SIG-M5 treated with dmso at 0.1 percent for 504 hours (cell line): ENCODE data around the gene SLC6A3.
A peak's percentile ranks its signal among the peaks of the same experiment; 100 is the strongest.

Experiments
- DNase-seq: peaks from one replicate; lab custom pipeline; 2025; ENCODE audit not compliant: unreplicated experiment; lab: John Stamatoyannopoulos, UW

SLC6A3 gene

DNA sequence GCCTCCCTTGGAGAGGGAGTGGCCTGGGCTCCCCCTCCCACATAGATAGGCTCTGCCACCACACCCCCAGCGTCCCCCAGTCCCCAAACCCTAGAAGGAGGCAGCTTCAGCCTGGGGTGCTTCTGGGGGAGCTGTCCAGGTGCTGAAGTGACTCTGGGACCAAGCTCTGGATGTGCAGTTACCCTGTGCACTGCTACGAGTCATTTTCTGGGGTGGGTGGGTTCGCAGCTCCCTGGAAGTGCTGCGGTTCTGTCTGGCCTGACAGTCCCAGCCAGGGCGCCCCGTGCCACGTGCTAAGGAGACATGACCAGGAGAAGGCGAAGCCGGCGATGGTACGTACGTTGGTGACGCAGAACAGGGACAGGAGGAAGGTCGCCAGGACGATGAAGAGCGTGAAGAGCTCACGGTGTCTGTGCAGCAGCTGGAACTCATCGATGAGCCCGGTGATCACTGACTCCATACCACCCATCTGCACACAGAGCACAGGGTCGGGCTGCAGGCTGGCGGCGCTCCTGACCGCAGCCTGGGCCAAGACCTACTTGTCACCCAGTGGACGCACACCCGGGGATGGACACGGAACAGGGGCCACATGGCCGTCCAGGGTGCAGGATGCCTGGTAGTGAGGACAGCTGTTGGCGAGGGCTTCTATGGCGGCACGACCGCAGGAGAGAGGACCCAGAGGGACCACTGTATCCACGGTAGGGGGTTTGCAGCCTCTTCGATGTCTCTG, 35.7 kb downstream of the SLC6A3 start:
- peak; percentile 42 for DNase-seq

DNA sequence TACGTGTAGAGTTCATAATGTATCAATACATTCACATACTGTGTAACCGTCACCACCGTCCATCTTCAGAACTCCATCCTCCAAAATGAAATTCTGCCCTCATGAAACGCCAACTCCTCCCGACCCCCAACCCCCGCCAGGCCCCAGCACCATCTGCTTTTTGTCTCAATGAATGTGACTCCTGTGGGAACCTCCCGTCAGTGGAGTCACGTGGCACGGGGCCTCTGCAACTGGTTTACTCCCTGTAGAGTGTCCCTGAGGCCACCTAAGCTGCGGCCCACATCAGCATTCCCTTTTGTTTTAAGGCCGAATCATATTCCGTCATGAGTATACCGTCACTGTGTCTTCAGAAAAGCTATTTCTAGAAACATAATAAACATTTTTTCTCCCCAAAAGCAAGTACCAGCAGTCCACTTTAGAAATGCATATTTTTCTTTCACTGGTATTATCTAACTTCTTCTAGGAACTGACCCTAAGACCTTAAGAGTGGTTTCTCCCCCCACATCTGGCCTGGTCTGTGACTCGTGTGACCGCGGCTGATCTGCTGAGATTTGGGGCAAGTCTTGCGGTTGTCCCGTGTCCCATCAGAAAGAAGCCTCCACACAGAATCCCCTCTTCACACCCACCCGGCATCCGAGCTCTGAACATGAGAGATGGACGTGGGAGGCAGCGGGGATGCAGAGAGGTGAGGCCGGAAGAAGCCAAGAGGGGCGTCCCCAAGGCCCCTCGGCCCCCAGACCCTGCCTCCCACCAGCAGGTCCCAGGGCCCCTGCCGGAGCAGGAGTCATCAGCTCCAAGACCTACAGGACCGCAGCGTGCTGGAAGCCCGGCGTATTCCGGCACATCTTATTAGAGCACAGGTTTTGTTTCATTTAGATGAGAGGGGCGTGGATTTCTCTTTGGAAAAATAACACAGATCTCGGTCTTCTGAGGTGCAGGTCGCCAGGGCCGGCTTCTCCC, 38.3 kb downstream of the SLC6A3 start:
- no peak for DNase-seq

DNA sequence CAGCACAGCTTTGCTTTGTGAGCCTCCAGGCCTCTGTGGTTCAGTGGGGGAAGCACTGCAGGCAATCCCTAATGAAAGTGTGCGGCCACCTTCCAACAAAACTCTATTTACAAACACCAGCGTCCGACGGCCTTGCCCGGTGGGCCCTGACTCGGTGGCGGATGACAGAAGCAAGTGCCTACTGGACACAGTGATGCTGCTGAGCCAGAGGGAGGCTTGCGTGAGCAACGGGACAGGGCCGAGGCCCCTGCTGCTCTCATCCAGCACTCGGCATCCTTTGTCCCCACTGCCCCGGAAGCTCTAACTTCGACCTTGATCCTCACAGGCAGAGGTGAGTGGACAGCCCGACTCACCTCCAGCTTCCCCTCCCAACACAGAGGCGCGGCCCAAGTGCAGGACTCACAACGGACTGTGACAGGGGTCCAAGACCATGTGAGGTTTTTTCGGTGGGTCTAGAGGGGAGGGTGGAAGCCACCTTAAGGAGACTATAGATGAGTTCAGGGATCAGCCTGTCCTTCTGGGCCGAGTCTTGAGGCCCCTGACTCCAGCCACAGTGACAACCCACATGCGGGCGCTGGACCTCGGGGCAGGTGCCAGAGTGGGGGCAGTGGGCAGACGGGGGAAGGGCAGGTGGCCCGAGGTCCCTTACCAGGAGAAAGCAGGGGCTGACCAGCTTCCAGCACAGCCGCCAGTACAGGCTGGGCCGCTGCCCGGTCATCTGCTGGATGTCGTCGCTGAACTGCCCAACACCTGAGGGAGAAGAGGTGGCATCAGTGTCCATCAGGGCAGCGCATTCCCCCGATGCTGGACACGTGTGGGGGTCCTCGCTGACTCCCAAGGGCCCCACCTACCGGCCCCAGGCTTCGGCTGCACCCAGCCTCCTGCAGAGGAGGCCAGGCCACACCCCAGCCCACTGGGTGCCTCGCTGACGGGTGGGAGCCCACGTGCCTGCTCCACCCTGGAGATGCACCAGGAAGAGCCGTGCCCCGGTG, 39.4 kb downstream of the SLC6A3 start:
- DNase-seq: no peak

DNA sequence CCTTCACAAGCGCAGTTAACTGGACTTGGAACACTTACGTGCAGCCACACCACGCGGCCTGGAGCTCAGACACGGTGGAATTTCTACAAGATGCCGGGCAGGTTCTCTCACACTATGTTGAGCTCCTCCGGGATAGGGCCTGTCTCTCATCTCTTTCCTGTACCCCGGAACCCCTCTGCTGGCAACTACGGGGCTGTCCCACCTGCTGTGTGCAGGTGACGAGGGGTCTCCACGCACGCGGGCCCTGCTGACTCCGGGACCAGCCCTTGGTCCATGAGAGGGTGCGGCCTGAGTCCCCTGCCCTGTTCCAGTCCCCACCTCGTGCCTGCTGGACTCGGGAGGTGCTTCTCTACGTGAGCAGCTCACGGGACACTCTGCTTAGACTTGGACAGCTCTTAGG, 40.1 kb downstream of the SLC6A3 start:
- no peak for DNase-seq

- no peak for DNase-seq
These were observed 41.2 kb downstream of the SLC6A3 start for GRCh38 chr5:1404062-1404461.

DNA sequence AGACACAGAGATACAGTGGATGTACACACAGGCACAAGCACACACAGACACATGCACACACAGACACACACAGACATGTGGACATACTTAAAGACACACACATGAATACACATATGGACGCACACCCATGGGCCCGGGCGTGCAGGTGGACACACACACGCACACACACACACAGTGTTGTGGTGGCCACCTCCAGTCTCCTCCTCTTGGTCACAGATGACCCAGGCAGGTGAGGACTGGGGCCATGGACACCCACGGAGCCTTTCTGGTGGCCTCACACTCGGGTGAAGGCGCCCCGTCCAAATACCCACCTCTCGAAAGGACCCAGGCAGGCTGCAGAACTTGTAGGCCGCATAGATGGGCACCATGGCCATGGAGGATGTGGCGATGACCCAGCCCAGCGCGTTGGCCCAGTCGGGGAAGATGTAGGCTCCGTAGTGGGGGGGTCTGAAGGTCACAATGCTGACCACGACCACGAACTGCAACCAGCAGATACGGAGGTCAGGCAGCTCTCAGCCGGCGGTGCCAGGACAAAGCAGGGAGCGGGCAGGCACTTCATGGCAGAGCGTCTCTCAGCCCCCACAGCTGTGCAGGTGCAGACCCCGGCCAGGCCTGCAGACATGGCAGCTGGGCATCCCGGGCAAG, 42.5 kb downstream of the SLC6A3 start:
- no peak for DNase-seq

DNA sequence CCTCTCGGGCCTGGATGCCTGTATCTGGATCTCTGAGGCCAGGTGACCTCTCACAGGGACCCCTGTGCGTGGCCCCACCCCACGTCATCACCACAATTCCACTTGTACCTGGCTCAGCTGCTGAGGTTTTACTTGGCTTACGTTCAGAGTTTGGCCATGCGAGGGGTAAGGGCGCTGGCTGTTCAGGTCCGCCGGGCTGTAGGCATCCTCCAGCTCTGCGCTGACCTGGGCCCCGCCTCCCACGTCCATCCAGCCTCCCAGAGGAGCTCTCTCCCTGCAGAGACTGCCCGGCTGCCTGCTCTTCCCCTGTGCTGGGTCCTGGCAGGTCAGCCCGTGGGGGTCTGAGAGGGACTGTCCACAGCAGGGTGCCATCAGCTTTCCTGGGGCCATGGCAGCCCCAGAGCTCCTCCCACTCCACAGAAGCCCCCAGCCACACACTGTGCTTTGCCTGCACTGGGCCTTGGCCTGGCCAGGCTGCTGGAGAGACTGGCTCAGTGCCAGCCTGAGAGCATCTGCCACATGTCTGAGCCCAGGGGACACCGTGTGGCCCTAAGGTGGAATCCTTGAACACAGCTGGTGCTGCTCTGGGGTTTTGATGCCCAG, 43.6 kb downstream of the SLC6A3 start:
- DNase-seq: no peak

- DNase-seq: no peak
These were observed 44.3 kb downstream of the SLC6A3 start for GRCh38 chr5:1400936-1401335.

DNA sequence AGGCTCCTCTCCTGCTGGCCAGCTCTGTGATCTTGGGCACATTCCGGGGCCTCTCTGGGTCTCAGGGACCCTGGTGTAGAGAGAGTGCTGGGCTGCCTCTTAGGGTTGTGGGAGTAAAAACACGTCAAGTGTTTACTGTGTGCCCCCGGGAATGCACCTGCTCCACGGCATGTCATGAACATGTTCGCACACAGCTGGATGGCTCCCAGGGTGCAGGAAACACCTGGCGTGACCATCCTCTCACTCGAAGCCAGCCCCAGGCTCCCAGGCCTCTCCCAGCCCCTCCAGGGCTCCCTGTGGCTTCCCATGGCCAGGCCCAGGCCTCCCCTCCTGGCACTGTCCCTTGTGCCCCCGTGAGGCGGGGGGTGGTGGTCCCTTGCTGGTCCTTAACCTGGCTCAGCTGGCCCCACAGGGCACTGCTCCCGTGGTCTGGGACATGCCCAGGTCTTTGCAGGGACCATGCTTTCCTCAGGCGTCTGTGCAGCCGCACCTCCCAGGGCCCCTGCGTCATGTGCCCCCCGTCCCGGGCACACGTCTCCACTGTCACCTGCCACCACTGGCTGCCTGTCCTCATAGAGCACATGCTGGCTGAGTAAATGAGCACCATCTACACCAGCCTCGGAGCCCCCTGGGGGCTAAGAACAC, 44.9 kb downstream of the SLC6A3 start:
- DNase-seq: no peak

- no peak for DNase-seq
These were observed 45.5 kb downstream of the SLC6A3 start for GRCh38 chr5:1399737-1400136.

GRCh38 chr5:1396293-1396816, 48.9 kb downstream of the SLC6A3 start:
- no peak for DNase-seq

DNA sequence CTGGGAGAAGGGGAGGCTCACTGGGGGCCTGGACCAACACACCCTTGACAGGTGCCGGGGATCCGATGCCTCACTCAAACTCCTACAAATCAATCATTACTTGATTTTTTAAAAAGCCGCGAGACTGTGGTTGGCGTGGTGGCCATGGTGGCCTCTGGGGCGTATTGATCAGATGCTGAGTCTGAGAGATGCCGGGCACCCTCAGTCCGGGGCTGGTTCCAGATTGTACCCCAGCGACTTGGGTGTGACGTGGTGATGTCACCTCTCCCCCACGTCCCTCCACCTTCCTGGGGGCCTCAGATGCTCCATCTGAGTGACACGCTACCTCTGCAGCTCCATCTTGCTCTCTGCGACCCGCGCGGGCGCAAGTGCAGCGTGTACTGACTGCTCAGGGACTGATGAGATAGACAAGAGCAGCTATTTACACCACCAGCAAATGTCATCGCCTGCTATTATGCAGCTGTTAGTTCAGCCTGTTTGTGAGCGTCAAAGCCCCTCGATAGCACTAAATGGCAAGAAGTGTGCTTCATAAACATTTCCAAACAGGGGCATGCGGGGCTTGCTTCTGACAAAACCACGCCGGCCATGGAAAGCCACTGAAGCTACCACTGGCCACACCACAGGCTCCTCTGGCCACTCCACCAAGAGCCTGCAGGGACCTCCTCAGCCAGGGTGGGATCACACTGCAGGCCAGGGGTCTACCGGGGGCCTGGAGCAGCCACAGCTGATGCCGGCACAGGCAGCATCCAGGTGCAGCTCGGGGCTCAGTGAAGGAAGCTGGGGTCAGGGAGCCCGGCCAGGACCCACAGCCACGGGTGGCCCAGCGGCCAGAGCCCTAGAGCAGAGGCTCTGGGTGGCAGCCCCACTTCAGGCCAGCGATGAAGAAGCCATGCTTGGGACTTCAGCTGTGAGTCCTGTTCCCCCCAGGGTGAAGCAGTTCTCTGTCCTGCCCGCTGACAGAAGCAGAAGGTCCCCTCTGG, 50.1 kb downstream of the SLC6A3 start:
- no peak for DNase-seq

DNA sequence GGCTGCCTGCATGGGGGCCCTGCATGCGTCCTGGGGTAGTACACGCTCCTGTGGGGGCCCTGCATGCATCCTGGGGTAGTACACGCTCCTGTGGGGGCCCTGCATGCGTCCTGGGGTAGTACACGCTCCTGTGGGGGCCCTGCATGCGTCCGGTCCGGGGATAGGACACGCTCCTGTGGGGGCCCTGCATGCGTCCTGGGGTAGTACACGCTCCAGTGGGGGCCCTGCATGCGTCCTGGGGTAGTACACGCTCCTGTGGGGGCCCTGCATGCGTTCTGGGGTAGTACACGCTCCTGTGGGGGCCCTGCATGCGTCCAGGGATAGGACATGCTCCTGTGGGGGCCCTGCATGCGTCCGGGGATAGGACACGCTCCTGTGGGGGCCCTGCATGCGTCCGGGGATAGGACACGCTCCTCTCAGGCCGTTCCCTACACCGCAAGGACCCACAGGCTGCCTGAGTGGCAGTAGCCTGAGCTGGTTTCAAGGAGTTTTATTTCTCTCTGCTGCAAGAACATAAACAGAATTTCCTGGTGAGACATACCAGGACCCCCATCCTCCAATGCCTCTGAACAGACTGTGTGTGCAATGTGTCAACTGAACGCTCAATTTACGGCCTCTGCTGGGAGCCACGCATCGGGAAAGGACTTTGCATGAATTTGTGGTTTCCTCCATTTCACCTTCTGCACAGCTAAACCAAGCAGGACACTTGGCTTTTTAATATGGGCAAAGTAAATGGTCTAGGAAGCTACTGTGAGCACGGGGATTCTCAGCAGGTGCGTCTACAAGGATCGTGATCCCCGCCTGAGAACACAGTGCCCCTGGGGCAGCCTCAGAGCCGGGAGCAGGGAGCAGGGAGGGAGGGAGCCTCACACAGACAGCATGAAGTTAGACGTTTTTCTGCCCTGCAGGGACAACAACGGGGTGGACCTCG, 51.4 kb downstream of the SLC6A3 start:
- DNase-seq: no peak

DNA sequence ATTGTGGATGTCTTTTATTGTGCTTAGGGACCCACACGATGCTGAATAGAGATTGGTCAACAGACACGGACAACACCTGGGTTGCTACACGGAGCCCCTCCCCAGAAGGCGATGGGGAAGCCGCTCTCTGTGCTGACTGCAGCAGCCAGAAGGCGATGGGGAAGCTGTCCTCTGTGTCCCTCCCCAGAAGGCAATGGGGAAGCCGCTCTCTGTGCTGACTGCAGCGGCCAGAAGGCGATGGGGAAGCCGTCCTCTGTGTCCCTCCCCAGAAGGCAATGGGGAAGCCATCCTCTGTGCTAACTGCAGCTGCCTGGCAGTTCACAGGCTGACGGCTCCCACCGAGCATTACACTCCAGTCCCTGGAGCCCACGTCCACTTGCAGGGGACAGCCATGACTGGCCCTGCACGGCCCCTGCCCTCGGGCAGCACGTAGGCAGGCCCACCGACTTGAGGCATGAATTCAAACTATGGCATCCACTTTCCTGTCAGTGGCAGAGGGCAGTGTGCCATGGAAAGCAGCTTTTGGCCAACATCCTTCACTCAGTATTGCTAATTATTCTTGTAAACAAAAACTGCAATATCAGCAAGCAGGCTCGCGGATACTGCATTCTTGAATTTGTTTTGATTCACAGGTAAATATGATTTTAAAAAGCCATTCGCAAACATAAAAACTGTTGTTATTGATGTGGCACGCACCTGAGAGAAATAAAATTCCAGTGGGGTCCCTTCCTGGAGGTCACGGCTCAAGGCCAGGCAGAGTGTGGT, 52.3 kb downstream of the SLC6A3 start:
- DNase-seq: no peak

DNA sequence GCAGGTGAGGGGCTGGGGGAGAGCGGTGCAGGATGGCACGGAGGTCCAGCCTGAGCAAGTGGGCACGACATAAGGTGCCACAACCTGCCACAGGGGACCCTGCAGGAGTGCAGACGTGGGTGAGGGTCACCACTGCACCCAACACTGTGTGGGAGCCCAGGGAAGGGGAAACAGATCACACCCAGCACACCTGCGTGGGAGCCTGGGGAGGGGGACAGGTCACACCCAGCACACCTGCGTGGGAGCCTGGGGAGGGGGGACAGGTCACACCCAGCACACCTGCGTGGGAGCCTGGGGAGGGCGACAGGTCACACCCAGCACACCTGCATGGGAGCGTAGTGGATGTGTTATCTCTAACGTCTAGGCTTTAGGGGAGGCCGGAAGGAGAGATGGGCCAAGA, 53.0 kb downstream of the SLC6A3 start:
- no peak for DNase-seq

- no peak for DNase-seq
These were observed 53.5 kb downstream of the SLC6A3 start for GRCh38 chr5:1391691-1392090.
